ENCODE data around the gene RAB33B.

DNA sequence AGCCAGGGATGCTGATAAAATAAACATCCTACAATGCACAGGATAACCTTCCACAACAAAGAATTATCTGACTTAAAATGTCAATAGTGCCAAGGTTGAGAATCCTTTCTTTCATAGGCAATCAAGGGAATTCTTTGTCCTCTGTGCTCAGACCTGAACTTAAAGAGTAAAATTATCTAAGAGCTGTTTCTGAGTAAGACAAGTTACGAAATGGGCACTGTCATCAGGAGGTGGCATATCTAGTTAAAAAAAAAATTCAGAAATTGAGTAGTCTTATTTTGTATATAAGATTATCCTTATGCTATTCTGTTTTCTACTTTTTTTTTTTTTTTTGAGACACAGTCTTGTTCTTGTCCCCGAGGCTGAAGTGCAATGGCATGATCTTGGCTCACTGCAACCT lies 3.3 kb upstream of the RAB33B start:
- TF ChIP-seq, protein P1, sequence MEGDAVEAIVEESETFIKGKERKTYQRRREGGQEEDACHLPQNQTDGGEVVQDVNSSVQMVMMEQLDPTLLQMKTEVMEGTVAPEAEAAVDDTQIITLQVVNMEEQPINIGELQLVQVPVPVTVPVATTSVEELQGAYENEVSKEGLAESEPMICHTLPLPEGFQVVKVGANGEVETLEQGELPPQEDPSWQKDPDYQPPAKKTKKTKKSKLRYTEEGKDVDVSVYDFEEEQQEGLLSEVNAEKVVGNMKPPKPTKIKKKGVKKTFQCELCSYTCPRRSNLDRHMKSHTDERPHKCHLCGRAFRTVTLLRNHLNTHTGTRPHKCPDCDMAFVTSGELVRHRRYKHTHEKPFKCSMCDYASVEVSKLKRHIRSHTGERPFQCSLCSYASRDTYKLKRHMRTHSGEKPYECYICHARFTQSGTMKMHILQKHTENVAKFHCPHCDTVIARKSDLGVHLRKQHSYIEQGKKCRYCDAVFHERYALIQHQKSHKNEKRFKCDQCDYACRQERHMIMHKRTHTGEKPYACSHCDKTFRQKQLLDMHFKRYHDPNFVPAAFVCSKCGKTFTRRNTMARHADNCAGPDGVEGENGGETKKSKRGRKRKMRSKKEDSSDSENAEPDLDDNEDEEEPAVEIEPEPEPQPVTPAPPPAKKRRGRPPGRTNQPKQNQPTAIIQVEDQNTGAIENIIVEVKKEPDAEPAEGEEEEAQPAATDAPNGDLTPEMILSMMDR (IDR thresholded peaks at IDR 0.05; ENCODE audit: low read depth, low read length), result no peak
- TF ChIP-seq EZH2phosphoT487 (IDR thresholded peaks at IDR 0.05; ENCODE audit: low read depth), result no peak

Data from OCI-LY3 (cell line).